Measurements from ENCODE around the gene RBM3. TPM values are rescaled to one million over a fixed set of nuclear protein-coding genes. Genes with fewer than 3 reads are reported as not detected.

The RBM3 gene
- total RNA-seq, 1 donor from 2014 or later: 285 TPM

DNA sequence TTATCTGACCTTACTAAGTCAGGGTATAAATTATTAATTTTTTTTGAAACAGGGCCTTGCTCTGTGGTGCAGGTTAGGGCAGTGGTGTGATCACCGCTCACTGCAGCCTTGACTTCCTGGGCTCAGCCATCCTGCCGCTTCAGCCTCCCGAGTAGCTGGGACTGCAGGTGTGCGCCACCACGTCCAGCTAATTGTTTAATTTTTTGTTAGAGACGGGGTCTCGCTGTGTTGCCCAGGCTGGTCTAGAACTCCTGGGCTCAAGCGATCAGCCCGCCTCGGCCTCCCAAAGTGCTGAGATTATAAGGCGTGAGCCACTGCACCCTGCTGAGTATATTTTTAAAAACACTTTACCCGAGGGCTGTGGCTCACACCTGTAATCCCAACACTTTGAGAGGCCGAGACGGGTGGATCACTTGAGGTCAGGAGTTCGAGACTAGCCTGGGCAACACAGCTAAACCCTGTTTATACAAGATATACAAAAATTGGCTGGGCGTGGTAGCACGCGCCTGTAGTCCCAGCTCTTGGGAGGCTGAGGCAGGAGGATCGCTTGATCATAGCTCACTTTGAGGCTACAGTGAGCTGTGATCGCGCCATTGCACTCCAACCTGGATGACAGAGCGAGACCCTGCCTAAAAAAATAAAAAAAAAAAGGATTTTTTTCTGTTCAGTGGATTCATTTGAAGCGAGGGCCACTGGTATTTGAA lies 35.5 kb upstream of the RBM3 start:
- Histone ChIP-seq H3K4me3 (ENCODE audit: low read depth, low read length) (peak overlapping the region; percentile 22), H3K36me3 (ENCODE audit: control insufficient read depth, insufficient read depth, low read length) (no peaks in the 10 kb centered on the region), H3K27me3 (ENCODE audit: control insufficient read depth, insufficient read depth, low read length) (no peaks in the 10 kb centered on the region)
- TF ChIP-seq, protein P1, sequence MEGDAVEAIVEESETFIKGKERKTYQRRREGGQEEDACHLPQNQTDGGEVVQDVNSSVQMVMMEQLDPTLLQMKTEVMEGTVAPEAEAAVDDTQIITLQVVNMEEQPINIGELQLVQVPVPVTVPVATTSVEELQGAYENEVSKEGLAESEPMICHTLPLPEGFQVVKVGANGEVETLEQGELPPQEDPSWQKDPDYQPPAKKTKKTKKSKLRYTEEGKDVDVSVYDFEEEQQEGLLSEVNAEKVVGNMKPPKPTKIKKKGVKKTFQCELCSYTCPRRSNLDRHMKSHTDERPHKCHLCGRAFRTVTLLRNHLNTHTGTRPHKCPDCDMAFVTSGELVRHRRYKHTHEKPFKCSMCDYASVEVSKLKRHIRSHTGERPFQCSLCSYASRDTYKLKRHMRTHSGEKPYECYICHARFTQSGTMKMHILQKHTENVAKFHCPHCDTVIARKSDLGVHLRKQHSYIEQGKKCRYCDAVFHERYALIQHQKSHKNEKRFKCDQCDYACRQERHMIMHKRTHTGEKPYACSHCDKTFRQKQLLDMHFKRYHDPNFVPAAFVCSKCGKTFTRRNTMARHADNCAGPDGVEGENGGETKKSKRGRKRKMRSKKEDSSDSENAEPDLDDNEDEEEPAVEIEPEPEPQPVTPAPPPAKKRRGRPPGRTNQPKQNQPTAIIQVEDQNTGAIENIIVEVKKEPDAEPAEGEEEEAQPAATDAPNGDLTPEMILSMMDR (IDR thresholded peaks at IDR 0.05; ENCODE audit: insufficient read depth, low read length, poor library complexity, severe bottlenecking): no peak
- DNase-seq (ENCODE audit: low read depth): no peak

DNA sequence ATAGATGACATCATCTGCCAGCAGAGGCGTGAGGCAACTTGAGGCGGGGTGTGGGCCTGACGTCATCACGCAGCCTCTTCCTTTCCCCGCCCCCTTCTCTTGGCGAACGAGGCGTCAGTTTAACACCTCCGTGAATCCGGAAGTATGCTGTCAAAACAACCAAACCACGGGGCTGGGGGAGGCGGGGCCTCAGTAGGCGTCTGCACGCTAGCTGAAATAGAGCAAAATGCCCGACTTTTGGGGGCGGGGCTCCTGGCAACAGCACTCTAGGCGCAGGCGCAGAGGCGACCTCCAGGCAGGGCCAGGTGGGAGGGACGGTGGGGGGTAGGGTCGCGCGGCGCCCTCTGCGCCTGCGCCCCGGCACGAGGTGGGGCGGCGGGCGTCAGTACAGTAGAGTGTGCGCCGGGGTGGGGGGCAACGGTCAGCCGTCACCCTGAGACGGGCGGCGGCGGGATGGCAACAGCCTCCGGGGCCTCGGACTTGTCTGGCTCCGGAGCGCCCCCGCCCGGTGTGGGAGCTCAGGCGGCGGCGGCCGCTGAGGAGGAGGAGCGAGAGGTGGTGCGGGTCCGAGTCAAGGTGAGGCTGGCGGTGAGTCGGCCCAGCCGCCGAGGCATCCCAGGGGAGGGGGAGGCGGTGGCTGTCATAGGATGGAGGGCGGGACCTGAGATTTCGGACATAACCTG lies 34.8 kb upstream of the RBM3 start, which contains the start of gene TBC1D25:
Gene TBC1D25 (plus strand): TSS at position 370 of the 683 bp plus-strand sequence. CDS start 84 bp downstream, at position 454.
- DNase-seq (ENCODE audit: low read depth): peak; percentile 81
- Histone ChIP-seq H3K27me3 (ENCODE audit: control insufficient read depth, insufficient read depth, low read length) (no peaks in the 10 kb centered on the region), H3K36me3 (ENCODE audit: control insufficient read depth, insufficient read depth, low read length) (no peaks in the 10 kb centered on the region), H3K4me3 (ENCODE audit: low read depth, low read length) (peak within 1 kb of the TSS; percentile 69)
- TF ChIP-seq, protein P1 (IDR thresholded peaks at IDR 0.05; ENCODE audit: insufficient read depth, low read length, poor library complexity, severe bottlenecking): peak; percentile 43

DNA sequence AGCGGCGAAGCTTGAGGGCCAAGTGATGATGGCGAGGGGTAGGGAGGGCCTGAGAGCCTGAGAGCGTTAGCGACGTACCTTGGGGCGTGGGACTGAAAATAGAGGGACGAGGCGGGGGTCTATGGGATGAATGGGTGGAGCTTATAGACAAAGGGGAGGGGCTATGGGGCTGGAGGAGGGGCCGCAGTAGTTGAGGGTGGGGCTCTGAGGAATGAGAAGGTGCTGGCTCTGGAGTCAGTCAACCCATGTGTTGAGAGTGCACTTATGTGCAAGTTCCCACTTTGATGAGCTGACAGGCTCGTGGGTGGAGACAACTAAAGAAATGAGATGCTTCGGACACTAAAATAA lies 34.3 kb upstream of the RBM3 start:
- Histone ChIP-seq H3K4me3 (ENCODE audit: low read depth, low read length) (peak overlapping the region; percentile 69), H3K27me3 (ENCODE audit: control insufficient read depth, insufficient read depth, low read length) (no peaks in the 10 kb centered on the region), H3K36me3 (ENCODE audit: control insufficient read depth, insufficient read depth, low read length) (no peaks in the 10 kb centered on the region)
- DNase-seq (ENCODE audit: low read depth): no peak
- TF ChIP-seq, protein P1 (IDR thresholded peaks at IDR 0.05; ENCODE audit: insufficient read depth, low read length, poor library complexity, severe bottlenecking): no peak

DNA sequence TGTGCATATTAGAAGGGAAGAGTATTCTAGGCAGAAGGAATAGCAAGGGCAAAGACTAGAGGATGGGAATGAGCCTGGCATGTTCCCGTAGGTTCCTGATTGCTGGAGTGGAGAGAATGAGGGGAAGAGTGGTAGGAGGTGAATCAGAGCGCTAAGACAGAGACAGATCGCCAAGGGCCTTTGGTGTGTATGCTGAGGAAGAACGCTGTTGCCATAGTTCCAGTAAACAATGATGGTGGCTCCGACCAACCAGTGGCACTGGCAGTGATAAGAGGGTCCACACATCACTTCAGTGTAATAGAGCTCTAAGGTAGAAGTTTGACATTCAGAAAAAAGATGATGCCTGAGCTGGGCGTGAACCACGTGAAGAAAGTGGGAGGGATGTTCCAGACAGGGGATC lies 33.8 kb upstream of the RBM3 start:
- no peak for DNase-seq (ENCODE audit: low read depth)
- TF ChIP-seq, protein P1 (IDR thresholded peaks at IDR 0.05; ENCODE audit: insufficient read depth, low read length, poor library complexity, severe bottlenecking): no peak
- Histone ChIP-seq H3K27me3 (ENCODE audit: control insufficient read depth, insufficient read depth, low read length) (no peaks in the 10 kb centered on the region), H3K4me3 (ENCODE audit: low read depth, low read length) (peak overlapping the region; percentile 69), H3K36me3 (ENCODE audit: control insufficient read depth, insufficient read depth, low read length) (no peaks in the 10 kb centered on the region)

DNA sequence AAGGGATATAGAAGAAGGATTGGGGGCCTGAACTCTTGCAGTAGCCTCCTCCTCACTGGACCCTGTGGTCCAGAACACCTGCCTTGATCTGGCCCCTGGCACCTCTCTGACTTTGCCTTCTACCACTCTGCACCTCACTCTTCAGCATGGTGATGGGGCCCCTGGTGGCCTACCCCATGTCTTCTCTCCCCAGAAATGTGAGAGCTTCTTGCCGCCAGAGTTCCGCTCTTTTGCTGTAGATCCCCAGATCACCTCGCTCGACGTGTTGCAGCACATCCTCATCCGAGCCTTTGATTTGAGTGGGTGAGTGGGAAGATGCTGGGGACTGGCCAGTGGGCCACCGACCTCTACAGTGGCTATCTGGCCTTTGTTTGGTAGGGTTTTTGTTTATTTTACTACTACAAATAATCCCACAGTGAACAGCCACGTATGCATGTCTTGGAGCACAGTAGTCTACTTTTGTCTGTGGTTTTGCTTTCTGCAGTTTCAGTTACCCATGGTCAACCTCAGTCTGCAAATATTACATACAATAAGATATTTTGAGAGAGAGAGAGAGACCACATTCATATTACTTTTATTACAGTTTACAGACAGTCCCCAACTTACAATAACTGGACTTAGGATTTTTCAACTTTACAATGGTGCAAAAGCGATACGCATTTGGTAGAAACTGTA lies 33.0 kb upstream of the RBM3 start:
- no peak overlapping the region for H3K4me3 ChIP-seq (ENCODE audit: low read depth, low read length)
- TF ChIP-seq, protein P1 (IDR thresholded peaks at IDR 0.05; ENCODE audit: insufficient read depth, low read length, poor library complexity, severe bottlenecking): no peak
- no peaks in the 10 kb centered on the region for H3K27me3 ChIP-seq (ENCODE audit: control insufficient read depth, insufficient read depth, low read length)
- DNase-seq (ENCODE audit: low read depth): no peak
- no peaks in the 10 kb centered on the region for H3K36me3 ChIP-seq (ENCODE audit: control insufficient read depth, insufficient read depth, low read length)
